ENCODE measurements around the gene C10orf62.
"Not testable (repeated sequence)": the region's sequence is repeated elsewhere in the genome, so short reads cannot be mapped to it uniquely, and the experiment has no call there.

Gene C10orf62

DNA sequence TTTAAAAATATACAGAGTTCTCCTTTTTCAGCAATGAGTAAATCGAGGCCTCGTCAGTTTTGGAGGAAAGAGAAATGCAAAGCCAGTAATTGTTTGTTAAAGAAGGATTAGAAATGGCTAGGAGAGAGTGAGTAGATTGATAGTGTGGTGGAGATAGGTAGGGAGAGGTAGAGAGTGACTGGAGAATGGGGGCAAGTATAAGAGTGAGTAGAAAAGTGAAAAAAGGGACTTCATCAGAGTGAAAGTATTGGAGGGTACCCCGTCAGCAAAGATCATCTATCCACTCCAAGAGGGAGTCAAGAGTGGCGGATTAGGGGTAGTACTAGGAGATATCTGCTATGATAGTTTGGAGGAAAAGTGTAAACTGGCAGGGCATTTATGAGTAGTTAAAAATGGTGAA lies 26.2 kb upstream of the C10orf62 start:
- FAIRE-seq (no peak), DNase-seq (ENCODE audit: insufficient read length, low spot score) (no peak)

DNA sequence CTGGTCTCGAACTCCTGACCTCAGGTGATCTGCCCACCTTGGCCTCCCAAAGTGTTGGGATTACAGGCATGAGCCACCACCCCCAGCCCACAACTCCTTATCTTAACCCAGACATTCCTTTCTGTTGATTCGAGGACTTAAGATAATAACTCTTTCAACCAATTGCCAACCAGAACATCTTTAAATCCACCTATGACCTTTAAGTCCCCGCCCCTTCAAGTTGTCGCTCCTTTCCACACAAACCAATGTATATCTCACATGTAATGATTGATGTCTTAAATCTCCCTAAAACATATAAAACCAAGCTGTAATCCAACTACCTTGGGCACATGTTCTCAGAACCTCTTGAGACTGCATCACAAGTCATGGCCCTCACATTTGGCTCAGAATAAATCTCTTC lies 24.7 kb upstream of the C10orf62 start:
- FAIRE-seq (no peak), DNase-seq (ENCODE audit: insufficient read length, low spot score) (no peak)

- no peak for DNase-seq (ENCODE audit: insufficient read length, low spot score)
- no peak for FAIRE-seq
These were observed 23.1 kb upstream of the C10orf62 start for GRCh38 chr10:97566336-97566996.

GRCh38 chr10:97567891-97568290 lies 21.6 kb upstream of the C10orf62 start:
- no peak for FAIRE-seq

DNA sequence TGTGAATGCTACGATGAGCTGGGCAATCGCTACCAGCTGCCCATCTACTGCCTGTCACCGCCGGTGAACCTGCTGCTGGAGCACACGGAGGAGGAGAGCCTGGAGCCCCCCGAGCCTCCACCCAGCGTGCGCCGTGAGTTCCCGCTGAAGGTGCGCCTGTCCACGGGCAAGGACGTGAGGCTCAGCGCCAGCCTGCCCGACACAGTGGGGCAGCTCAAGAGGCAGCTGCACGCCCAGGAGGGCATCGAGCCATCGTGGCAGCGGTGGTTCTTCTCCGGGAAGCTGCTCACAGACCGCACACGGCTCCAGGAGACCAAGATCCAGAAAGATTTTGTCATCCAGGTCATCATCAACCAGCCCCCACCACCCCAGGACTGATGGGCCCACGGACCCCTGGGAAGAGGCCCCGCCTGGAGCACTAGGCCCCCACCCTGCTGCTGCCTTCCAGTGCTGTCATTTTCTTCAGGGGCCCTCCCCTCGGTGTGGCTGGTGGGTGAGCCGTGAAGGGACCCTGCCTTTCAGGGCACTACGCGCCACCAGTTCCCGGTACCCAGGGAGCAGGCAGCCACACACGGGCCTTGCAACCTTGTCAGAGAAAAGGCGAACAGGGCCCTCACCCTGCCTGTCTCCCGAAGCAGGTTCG lies 19.3 kb upstream of the C10orf62 start:
- DNase-seq (ENCODE audit: insufficient read length, low spot score): no peak
- no peak for FAIRE-seq

More at GRCh38 chr10:97567891-97568290, 21.6 kb upstream of the C10orf62 start:
- DNase-seq (ENCODE audit: insufficient read length, low spot score): no peak

GRCh38 chr10:97570789-97571471 lies 18.6 kb upstream of the C10orf62 start:
- FAIRE-seq (no peak), DNase-seq (ENCODE audit: insufficient read length, low spot score) (no peak)

DNA sequence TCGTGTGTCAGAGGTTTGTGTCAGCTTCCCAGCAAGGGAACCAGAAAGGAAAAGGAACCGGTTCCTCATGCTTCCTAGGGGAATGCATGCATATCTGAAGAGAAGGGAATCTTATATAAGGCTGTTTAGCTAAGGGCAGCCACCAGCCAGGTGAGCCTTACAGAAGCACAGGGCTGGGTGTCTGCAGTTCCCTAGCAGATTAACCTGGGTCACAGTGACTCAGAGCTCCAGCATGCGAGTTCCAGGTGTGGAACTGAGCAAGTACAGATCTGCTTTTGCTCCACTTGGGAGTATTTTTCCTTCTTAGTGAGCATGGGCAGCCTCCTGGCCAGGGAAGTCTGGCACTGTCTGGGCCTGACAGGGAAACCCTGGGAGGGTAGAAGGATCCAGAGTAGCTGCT lies 17.9 kb upstream of the C10orf62 start:
- FAIRE-seq (no peak), DNase-seq (ENCODE audit: insufficient read length, low spot score) (no peak)

- FAIRE-seq (peak; percentile 93), DNase-seq (ENCODE audit: insufficient read length, low spot score) (peak; percentile 79)
These were observed 17.1 kb upstream of the C10orf62 start, which contains the start of gene ANKRD2 for GRCh38 chr10:97572214-97572989. ANKRD2 (plus strand) TSS chr10:97572779; CDS start chr10:97572789, 10 bp downstream.

DNA sequence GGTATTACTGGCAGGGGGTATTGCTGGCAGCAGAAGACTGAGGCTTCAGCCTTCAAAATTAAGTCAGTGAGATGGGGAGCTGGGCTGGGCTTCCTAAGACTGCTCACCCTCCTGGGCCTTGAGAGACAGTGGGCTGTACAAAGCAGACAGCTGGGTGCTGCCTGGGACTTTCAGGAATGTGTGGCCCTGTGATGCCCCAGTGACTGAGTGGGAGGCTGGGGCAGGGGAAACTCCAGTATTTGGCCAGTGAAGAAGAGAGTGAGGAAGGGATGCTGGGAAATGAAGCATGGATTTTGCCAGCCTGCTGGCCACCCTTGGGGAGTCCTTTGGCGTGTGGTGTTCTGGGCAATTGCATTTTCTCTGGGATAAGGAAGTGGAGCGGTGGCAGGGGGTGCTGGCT lies 16.5 kb upstream of the C10orf62 start:
- no peak for FAIRE-seq

GRCh38 chr10:97573672-97574071 lies 15.8 kb upstream of the C10orf62 start:
- DNase-seq (ENCODE audit: insufficient read length, low spot score) (no peak), FAIRE-seq (no peak)

More for the DNA sequence above, 16.5 kb upstream of the C10orf62 start:
- DNase-seq (ENCODE audit: insufficient read length, low spot score): no peak

GRCh38 chr10:97574374-97575126 lies 15.0 kb upstream of the C10orf62 start:
- DNase-seq (ENCODE audit: insufficient read length, low spot score) (no peak), FAIRE-seq (no peak)

- DNase-seq (ENCODE audit: insufficient read length, low spot score) (no peak), FAIRE-seq (no peak)
These were observed 14.3 kb upstream of the C10orf62 start for GRCh38 chr10:97575127-97575668.

DNA sequence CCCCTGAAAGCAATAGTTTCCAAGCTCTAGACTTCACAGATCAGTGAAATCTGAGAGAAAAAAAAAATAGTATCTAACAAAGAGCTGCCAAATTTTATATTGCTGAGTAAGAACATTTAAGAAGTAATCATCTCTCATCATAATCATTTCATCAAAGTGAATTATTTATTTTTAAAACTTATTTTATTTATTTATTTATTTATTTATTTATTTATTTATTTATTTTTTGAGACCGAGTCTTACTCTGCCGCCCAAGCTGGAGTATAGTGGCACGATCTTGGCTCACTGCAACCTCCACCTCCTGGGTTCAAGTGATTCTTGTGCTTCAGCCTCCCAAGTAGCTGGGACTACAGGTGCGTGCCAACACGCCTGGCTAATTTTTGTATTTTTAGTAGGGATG lies 13.0 kb upstream of the C10orf62 start:
- not testable (repeated sequence) for FAIRE-seq; DNase-seq (ENCODE audit: insufficient read length, low spot score)

DNA sequence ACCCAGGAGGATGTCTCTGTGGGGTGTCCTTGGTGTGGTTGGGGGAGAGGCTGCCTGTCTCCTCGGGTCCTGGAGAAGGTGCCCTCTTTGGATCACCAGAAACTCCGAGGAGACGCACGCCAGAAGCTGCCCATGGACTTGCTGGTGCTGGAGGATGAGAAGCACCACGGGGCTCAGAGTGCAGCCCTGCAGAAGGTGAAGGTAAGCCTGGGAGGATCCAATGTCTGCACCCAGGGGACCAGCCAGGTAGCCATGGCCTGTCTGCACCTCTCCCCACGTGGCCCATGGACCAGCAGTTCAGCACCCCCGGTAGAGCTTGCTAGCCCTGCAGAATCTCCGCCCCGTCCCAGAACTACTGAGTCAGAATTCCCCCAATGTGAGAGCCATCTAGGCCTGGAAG lies 11.8 kb upstream of the C10orf62 start:
- FAIRE-seq (no peak), DNase-seq (ENCODE audit: insufficient read length, low spot score) (no peak)

- FAIRE-seq (no peak), DNase-seq (ENCODE audit: insufficient read length, low spot score) (no peak)
These were observed 11.2 kb upstream of the C10orf62 start for GRCh38 chr10:97578171-97578844.

DNA sequence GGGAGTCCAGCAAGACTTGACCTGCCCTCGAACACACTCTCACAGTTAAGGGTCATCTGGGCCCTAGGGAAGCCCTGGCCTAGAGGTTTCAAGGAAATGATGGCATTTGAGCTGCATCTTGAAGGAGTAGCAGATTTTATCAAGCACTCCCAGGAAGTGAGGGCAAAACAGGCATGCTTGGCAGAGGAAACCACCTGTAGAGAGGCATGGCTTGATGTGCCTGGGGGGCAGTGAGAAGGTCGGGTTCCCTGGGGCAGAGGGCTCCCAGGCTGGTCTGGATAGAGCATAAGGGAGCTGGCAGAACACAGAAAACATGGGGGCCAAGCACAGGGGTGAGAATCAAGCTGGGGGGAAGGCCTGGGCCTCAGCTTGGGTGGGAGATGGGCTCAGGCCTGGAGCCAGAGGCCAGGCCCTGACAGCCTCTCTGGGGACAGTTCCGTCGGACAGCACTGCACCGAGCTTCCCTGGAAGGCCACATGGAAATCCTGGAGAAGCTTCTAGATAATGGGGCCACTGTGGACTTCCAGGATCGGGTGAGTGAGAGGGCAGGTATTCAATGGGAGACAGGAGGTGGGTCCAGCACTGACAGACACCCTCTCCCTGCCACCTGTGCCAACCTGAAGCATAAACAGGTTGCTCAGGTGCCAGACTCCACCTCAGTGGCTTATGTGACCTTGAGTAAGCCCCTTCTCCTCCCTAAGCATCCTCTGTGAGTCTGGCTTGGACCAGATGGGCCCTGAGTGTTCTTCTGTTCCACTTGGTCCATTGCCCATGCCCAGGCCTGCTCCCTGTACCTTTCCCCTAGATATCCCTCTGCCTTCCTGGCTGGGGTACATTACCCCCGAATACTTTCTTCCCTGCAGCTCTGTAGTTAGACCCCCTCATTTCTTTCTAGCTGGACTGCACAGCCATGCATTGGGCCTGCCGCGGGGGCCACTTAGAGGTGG lies 8.8 kb upstream of the C10orf62 start:
- DNase-seq (ENCODE audit: insufficient read length, low spot score) (no peak), FAIRE-seq (no peak)

DNA sequence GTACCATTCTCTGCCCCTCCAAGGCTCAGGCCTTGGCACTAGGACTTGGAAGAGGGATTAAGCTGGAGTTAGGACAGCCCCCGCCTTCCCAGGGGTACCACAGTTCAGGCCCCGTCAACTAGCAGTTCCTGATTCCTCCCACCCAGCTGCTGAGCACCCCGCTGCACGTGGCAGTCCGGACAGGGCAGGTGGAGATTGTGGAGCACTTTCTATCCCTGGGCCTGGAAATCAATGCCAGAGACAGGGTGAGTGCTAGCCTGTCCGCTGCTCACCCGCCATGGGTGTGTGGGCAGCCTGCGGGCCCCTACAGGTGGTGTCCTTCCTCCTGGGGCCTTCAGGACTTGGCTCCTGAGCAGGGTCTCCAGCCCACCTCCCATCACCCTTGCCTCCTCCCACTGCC lies 7.4 kb upstream of the C10orf62 start:
- DNase-seq (ENCODE audit: insufficient read length, low spot score) (no peak), FAIRE-seq (no peak)

DNA sequence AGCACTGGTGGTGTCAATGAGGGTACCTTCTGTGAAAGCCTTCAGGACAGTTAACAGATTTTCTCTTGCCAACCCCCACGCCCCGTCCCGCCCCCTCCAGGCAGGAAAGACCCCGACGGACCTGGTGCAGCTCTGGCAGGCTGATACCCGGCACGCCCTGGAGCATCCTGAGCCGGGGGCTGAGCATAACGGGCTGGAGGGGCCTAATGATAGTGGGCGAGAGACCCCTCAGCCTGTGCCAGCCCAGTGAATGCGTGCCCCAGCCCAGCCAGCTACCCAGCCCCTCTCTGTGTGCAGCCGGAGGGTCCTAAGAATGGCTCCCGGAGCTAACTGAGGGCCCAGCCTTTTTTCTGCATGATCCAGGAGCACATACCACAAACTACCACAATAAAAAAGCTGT lies 6.0 kb upstream of the C10orf62 start:
- no peak for DNase-seq (ENCODE audit: insufficient read length, low spot score)
- FAIRE-seq: no peak
